Activated naive CD4-positive, alpha-beta T cell (primary cell): Measurements from ENCODE around the gene CACNA1A.
"Not testable (repeated sequence)": the region's sequence is repeated elsewhere in the genome, so short reads cannot be mapped to it uniquely, and the experiment has no call there.

Experiments used
- DNase-seq, 4 experiments: peaks; one replicate each; lab custom pipeline; 2025; lab: John Stamatoyannopoulos, UW

Gene CACNA1A

DNA sequence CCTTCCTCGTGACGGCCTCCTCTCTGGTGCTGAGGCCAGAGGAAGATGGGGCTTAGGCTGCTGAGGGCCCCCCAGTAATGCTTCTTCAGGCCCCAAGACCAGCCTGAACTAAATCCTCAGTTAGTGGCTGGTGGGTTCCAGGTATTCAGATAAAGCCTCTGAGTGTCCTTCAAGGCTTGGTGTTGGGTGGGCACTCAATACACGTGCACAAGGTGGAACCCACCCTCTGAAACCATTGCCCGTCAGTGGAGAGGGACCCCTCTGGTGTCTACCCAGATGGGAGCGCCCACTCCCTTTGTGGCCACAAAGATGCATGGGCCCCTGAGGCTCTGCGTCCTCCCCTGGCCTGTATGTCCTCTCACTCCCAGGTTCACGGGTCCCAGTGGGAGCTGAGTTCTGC lies 277.0 kb downstream of the CACNA1A start:
- DNase-seq = no peak

- DNase-seq = no peak
Measured at GRCh38 chr19:13228561-13228960, 277.7 kb downstream of the CACNA1A start.

GRCh38 chr19:13226983-13227382 lies 279.3 kb downstream of the CACNA1A start:
- no peak for DNase-seq

DNA sequence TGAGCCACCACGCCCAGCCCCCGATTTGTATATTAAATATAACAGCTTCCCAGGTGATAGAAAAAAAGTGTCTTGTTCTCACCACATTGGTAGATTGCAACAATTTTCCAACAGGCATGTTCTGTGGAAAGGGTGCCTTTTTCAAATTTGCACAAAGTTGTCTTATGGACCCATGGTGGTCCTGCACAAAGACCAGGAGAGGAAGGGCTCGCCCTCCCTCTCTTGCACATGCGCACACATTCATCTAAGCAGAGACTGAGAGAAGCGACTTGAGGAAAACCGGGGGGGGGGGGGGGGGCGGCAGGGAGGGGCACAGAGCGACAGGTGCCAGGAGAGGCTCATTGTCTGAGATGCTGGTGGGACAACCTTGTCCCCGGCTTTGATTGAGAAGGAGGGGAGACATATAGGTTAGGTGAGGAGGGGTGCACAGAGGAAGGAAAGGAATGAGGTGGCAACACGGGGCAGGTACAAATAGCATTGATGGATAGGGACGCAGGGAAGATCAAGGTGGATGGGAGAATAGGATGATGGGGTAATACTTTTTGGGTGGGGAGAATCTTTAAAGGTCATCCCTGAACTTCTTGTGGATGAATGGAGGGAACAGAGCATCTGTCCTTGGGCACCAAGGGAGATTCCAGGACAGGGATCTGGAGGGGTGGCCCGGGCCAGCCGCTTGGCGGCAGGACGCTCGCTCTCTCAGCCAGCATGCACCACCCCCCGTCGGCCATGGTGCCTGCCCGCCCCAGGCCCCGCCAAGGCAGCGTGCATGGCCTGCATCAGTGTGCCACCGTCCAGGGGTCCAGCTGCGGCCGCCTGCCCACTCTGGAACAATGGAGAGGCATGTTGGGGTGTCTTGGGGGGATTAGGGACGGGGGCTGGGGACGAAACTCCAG lies 280.1 kb downstream of the CACNA1A start:
- no peak for DNase-seq

DNA sequence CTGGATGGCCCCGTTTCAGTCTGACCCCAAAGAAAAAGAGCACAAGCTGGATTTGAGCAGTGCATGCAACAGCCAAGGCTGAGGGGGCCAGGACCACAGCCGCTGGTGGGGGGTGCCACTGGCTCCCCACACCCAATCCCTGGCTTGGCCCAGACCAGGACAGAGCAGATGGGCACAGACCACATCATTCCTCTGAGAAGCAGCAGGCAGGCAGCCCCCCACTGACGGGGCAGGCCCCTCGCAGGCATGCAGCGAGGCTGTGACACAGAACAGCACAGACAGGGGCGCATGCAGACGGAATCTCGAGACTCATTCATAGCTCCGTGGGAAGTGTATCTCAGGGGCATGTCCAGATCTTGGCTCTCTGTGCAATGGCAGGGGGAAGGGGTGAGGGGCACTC lies 281.2 kb downstream of the CACNA1A start:
- no peak for DNase-seq

- no peak for DNase-seq
Measured at GRCh38 chr19:13220847-13221246, 285.4 kb downstream of the CACNA1A start.

DNA sequence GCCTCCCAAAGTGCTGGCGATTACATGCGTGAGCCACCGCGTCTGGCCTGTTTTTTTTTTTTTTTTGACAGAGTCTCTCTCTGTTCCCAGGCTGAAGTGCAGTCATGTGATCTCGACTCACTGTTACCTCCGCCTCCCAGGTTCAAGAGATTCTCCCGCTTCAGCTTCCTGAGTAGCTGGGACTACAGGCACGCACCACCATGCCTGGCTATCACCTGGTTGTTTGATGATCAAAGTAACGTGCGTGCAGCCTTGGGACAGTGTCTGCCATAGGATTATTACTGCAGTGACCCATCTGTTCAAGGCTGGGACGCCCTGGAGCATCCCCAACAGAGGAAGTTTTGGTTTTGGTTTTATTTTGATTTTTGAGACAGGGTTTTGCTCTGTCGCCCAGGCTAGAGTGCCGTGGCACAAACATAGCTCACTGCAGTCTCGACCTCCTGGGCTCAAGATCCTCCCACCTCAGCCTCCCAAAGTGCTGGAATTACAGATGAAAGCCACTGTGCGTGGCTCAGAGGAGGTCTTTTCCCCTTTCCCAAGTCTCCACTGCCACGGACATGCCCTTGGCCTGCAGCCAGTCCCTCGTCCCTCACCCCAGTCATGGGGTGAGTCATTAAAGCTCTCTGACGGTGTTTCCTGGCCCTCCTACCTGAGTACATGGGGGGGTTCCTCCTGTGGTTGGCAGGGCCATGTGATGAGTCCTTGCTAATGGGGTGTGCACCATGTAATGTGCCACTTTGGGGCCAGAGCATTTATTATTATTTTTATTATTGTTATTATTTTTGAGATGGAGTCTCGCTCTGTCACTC lies 290.5 kb downstream of the CACNA1A start:
- DNase-seq = no peak

- no peak for DNase-seq
Measured at GRCh38 chr19:13214036-13214730, 292.1 kb downstream of the CACNA1A start.

DNA sequence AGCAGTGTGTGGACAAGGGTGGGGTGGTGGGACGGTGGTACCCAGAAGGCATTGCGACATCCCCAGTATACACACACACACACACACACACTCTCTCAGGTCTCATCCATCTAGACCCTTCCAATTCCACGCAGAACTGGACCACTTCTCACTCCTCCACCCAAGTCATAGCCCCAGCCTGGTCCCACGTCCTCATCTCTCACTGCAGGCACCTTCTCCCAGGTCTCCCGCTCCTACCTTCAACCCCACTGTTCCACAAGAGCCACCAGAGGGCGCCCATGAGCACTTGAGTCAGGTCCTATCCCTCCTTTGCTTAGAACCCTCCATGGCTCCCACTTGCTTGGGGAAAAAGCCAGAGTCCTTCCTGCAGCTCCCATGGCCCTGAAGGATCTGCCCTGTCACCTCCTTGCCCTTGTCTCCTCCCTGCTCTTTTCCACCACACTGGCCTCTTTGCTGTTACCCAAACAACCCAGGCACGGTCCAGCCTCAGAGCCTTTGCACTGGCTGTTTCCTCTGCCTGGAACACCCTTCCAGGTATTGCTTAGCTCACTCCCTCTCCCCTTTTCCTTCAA lies 293.4 kb downstream of the CACNA1A start:
- DNase-seq = peak; percentile 29 to 68 (median 54)

GRCh38 chr19:13211426-13212308 lies 294.6 kb downstream of the CACNA1A start:
- no peak for DNase-seq

- no peak for DNase-seq
Measured at GRCh38 chr19:13210941-13211340, 295.3 kb downstream of the CACNA1A start.

GRCh38 chr19:13210339-13210775 lies 295.9 kb downstream of the CACNA1A start:
- no peak for DNase-seq

- DNase-seq = no peak
Measured at GRCh38 chr19:13209484-13210338, 296.6 kb downstream of the CACNA1A start.

DNA sequence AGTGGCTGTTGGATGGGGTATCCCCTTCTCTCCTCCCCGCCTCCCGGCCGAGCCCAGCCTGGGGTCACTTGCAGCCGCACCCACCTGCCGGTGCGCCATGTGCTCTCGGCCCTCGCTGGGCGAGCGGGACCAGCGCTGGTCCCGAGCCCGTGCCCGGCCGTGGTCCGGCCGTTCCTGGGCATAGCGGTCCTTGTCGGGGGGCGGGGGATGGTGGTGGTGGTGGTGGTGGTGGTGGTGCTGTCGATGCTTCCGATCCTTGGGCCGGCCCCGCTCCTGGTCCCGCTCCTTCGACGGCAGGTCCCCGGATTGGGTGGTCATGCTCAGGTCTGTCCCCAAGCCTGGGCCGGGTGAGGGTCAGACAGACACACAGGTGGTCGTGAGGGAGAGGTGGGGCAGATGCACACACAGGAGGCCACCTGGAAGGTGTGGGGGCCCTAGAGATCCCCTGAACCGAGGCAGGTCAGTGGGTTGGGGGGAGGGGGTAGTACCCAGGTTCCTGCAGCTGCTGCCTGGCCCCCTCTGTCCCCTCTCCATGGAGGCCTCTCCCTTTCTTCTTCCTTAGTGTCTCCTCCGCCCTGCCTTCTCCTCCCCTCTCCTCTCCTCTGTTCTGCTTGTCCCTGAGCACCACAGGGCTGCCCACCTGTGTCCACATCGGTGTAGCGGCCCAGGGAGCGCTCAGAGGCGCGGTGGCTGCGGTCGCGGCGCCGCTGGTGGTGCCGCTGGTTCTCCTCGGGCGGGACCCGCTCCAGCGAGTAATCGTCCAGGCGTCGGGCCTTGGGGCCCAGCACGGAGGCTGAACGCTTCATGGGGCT lies 297.4 kb downstream of the CACNA1A start:
- no peak for DNase-seq

DNA sequence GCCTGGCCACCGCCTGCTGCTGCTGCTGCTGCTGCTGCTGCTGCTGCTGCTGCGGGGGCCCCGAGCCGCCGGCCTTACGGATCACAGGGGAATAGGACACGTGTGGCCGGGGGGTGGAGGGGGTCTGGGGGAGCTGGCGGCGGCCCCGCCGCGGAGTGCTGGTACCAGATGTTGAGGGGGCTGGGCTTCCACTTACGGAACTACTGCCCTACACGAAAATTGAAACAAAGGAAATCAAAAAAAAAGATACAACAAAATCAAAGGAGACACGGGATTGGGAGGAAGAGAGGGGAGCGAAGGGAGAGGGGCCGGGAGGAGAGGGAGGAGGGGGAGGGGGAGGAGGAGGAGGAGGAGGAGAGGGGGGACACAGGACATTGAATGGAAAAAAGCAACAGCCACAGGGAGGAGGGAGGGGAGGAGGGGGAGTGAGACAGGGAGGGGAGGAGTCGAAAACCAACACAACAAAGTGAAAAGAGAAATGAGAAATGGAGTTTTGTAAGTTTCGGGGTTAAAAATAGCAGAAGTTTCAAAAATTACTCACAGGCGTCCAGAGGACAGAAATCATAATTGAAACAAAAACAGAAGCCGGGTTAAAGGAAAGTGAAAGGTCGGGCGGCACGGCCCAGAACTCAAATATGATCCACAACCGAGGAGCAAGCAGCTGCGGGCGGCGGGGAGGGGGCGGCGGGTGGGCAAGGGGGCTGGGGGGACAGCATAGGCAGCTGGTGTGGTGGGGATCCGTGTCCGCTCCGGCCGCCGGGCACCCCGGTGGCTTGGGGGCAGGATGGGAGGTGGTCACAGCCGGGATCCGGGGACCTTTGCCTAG lies 298.2 kb downstream of the CACNA1A start:
- peak in 2 of 4 experiments; percentile 22 to 35 for DNase-seq

DNA sequence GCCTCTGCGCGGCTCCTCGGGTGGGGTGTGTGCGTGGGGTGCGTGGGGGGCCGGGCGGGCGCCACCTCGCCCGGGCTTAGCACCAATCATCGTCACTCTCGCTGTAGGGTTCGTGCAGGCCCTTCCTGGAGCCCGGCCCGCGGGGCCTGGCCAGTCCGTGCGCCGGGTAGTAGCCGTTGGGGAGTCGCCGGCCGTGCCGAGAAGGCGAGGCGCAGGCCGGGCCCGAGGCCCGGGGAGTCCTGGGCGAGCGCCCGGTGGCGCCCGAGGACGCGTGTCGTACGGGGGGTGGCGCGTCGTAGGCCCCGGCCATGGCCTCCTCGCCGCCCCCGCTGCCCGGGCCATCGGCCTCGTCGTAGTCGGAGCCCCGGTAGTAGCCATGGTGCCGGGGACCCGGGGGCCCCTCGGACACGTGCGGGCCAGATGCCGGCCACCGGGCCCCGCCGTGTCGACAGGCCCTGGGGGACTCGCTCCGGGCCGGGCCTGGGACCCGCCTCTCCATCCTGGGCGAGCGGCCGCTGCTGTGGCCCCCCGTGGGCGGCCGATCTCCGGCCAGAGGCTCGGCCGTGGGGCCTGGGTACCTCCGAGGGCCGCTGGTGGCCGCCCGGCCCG lies 298.9 kb downstream of the CACNA1A start:
- DNase-seq = no peak

DNA sequence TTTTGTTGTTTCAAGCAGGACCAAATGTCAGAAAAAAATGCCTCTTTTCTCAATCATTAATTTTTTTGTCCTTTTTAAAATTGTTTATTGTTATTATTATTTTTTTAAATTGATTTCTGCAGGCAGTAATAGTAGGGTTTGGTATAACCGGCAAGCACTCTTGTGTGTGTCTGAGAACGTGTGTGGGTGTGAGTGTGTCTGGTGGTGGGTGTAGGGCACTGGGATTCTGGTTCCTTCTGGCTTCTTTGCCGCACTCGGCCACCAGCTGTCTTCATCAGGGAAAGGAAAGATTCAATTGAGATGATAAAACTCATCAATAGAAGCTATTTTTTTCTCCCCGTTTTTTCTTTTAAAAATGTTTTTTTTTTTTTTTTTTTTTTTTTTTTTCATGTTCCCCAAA lies 299.7 kb downstream of the CACNA1A start:
- DNase-seq = no peak

DNA sequence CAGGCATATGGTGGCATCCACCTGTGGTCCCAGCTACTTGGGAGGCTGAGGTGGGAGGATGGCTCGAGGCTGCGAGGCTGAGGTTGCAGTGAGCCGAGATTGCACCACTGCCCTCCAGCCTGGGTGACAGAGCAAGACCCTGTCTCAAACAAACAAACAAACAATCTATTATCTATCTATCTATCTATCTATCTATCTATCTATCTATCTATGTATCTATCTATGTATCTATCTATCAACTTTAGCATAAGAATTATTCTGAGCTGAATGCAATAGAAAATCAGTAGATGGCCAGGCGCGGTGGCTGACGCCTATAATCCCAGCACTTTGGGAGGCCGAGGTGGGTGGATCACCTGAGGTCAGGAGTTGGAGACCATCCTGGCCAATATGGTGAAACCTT lies 304.2 kb downstream of the CACNA1A start:
- not testable (repeated sequence) for DNase-seq
